DND-41 (cell line): Measurements from ENCODE around the gene CHPF.

Source experiments
- ATAC-seq: fragments of 200-7000 bp; cut with Tn5 transposase; 3 replicates; pipeline ENCODE4 v1.9.1; 2021; ENCODE audit warnings: low read depth; ENCODE audit not compliant: insufficient read depth
- DNase-seq: peaks from one replicate; pipeline ENCODE4 v3.0.0-alpha.2; 2020
- H2AFZ ChIP-seq: 2 replicates; pipeline ENCODE4 v1.6.0; 2012; ENCODE audit warnings: low read depth, low read length
- H3K27ac ChIP-seq: 2 replicates; pipeline ENCODE4 v1.5.1; 2012; ENCODE audit warnings: low read length, inconsistent platforms
- H3K27me3 ChIP-seq: fragments of 200-600 bp; sonication (generic); 2 replicates; pipeline ENCODE4 v1.6.0; 2012; ENCODE audit warnings: low read length, mild to moderate bottlenecking, inconsistent platforms; ENCODE audit not compliant: insufficient read depth, poor library complexity
- H3K36me3 ChIP-seq: 2 replicates; pipeline ENCODE4 v1.5.1; 2012; ENCODE audit warnings: low read length, inconsistent platforms; ENCODE audit not compliant: insufficient read depth
- H3K4me1 ChIP-seq: 2 replicates; pipeline ENCODE4 v1.5.1; 2012; ENCODE audit warnings: mild to moderate bottlenecking, low read length; ENCODE audit not compliant: insufficient read depth
- H3K4me2 ChIP-seq: 2 replicates; pipeline ENCODE4 v1.6.0; 2012; ENCODE audit warnings: mild to moderate bottlenecking, moderate library complexity, low read length, inconsistent platforms; ENCODE audit not compliant: insufficient read depth
- H3K4me3 ChIP-seq, 2 experiments: fragments of 200-600 bp in 1 of 2; shearing (Covaris generic) in 1 of 2; 2 replicates each; pipeline ENCODE4 v1.5.1; 2012 to 2016; ENCODE audit warnings: inconsistent platforms in 2 of 2, low read length in 2 of 2, mild to moderate bottlenecking in 2 of 2, low read depth in 1 of 2, moderate library complexity in 1 of 2
- H3K79me2 ChIP-seq: 2 replicates; pipeline ENCODE4 v1.6.0; 2012; ENCODE audit warnings: low read length, inconsistent platforms; ENCODE audit not compliant: insufficient read depth
- H3K9ac ChIP-seq: 2 replicates; pipeline ENCODE4 v1.6.0; 2012; ENCODE audit warnings: low read depth, mild to moderate bottlenecking, inconsistent platforms, low read length, moderate library complexity
- H3K9me3 ChIP-seq: 2 replicates; pipeline ENCODE4 v1.5.1; 2012; ENCODE audit warnings: low read length, moderate library complexity, mild to moderate bottlenecking, inconsistent platforms; ENCODE audit not compliant: insufficient read depth, severe bottlenecking
- H4K20me1 ChIP-seq: 2 replicates; pipeline ENCODE4 v1.6.0; 2012; ENCODE audit warnings: low read length; ENCODE audit not compliant: insufficient read depth
- EZH2 ChIP-seq: IDR thresholded peaks from 3 replicates; pipeline ENCODE4 v1.6.1; 2012; ENCODE audit warnings: borderline replicate concordance, low read depth, mild to moderate bottlenecking, moderate library complexity, low read length, inconsistent platforms; ENCODE audit not compliant: severe bottlenecking
- TF ChIP-seq, protein P1 (sequence below): IDR thresholded peaks from 2 replicates; pipeline ENCODE4 v1.5.1; 2012; ENCODE audit warnings: borderline replicate concordance, low read length, moderate library complexity, mild to moderate bottlenecking; ENCODE audit not compliant: poor library complexity, severe bottlenecking; ENCODE audit errors: extremely low read depth

The CHPF gene

DNA sequence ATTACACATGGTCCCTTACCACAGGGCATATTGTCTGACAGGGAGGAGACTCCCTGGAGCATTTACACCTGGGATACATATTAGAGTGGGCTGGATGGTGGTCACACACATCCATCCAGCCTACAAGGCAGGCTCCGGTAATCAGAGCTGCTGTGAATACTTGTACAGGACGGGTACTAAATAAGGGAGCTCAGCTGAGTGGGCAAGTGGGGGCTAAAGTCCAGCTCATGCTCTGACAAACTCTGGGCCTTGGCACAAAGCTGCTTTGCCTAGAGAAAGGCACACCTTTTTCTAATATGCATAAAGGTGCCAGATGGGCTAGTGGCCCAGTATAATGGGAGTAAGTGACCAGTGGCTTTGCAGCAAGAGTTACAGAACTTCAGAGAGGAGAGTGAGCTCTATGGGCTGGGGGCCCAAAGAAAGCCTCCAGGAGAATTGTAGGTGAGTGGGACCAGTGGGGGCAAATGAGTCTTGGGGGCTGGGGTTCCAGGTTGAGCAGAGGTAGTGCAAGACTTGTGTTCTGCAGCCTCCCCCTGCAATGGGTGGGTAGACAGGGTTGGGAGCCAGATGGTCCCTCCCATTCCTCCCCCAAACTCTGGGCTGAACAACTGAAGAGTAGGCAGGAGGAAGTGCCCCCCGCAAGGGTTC, 1.8 kb upstream of the CHPF start:
- no peak overlapping the region for H3K27ac ChIP-seq
- no peaks in the 10 kb centered on the region for H3K27me3 ChIP-seq
- TF ChIP-seq, protein P1, sequence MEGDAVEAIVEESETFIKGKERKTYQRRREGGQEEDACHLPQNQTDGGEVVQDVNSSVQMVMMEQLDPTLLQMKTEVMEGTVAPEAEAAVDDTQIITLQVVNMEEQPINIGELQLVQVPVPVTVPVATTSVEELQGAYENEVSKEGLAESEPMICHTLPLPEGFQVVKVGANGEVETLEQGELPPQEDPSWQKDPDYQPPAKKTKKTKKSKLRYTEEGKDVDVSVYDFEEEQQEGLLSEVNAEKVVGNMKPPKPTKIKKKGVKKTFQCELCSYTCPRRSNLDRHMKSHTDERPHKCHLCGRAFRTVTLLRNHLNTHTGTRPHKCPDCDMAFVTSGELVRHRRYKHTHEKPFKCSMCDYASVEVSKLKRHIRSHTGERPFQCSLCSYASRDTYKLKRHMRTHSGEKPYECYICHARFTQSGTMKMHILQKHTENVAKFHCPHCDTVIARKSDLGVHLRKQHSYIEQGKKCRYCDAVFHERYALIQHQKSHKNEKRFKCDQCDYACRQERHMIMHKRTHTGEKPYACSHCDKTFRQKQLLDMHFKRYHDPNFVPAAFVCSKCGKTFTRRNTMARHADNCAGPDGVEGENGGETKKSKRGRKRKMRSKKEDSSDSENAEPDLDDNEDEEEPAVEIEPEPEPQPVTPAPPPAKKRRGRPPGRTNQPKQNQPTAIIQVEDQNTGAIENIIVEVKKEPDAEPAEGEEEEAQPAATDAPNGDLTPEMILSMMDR, result no peak
- no peak for TF ChIP-seq EZH2
- peaks cover 12% of the 10 kb centered on the region for H3K36me3 ChIP-seq
- peaks cover 33% of the 10 kb centered on the region for H3K4me1 ChIP-seq
- H3K79me2 ChIP-seq, result no peaks in the 10 kb centered on the region
- DNase-seq (no peak), ATAC-seq (no peak)
- H3K9me3 ChIP-seq, result no peaks in the 10 kb centered on the region
- peak overlapping the region; percentile 88; the same call in 1 of the 2 replicates for H3K4me2 ChIP-seq
- H3K4me3 ChIP-seq, result no peak overlapping the region
- H4K20me1 ChIP-seq, result peaks cover 17% of the 10 kb centered on the region
- no peak overlapping the region for H2AFZ ChIP-seq
- H3K9ac ChIP-seq, result no peak overlapping the region

DNA sequence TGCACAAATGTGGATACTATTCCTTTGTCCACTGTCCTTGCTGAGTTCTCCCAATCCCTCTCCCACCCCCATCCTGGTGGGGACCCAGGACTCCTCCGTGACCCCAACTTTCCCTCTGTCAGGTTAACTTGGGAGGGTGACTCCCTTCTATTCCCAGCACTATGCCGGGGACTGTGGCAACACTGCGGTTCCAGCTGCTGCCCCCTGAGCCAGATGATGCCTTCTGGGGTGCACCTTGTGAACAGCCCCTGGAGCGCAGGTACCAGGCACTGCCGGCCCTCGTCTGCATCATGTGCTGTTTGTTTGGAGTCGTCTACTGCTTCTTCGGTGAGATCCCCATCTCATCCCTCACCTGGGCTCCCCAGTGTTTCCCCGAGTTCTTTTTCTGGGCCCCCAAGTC, 958 bp upstream of the CHPF start:
- peak overlapping the region; percentile 48 for H3K9ac ChIP-seq
- peak overlapping the region; percentile 88 for H3K4me2 ChIP-seq
- no peaks in the 10 kb centered on the region for H3K9me3 ChIP-seq
- no peak for TF ChIP-seq EZH2
- TF ChIP-seq, protein P1, result no peak
- peaks cover 23% of the 10 kb centered on the region for H4K20me1 ChIP-seq
- H3K4me1 ChIP-seq, result peaks cover 33% of the 10 kb centered on the region
- DNase-seq, result no peak
- no peaks in the 10 kb centered on the region for H3K79me2 ChIP-seq
- H3K27ac ChIP-seq, result no peak overlapping the region
- H2AFZ ChIP-seq, result no peak overlapping the region
- ATAC-seq, result no peak
- H3K27me3 ChIP-seq, result no peaks in the 10 kb centered on the region
- peaks cover 19% of the 10 kb centered on the region for H3K36me3 ChIP-seq
- peak overlapping the region; percentile 84; a peak in 3 of 4 replicates for H3K4me3 ChIP-seq

DNA sequence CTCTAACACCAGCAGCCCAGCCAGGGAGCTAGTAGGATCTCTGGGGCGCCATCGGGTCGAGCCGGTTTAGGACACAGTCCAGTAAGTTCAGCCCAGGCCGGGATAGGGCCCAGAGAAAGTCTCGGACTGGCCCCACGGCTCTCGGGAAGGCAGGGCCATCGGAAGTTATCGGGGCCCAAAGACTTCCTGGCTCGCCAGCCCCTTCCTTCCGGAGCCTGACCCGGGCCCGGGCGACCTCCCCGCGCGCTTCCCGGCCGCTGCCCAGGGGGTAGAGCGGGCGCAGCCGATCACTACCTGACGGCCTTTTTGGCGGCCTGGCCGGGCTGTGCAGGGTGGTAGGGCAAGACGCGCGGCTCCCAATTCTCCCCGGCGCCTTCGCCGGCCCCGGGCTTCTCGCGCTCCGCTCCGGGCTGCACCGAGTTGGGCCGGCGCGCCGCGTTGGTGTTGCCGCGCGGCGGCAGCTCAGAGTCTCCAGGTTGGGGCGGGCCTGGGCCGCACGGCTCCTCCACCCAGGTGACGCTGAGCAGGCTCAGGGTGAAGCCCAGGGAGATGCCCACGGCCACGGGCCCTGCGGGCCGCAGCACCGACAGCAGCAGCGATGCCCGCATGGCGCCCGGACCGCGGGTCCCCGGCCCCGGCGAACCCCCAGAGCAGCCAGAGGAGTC, 546 bp downstream of the CHPF start:
- Histone ChIP-seq H2AFZ (peak overlapping the region; percentile 84), H4K20me1 (peaks cover 27% of the 10 kb centered on the region), H3K36me3 (peaks cover 21% of the 10 kb centered on the region), H3K79me2 (no peaks in the 10 kb centered on the region), H3K9me3 (no peaks in the 10 kb centered on the region), H3K27me3 (no peaks in the 10 kb centered on the region), H3K27ac (no peak overlapping the region; the same call in none of the 2 replicates), H3K4me3 (peak overlapping the region; percentile 84), H3K4me1 (peaks cover 33% of the 10 kb centered on the region), H3K9ac (peak overlapping the region; percentile 71), H3K4me2 (peak overlapping the region; percentile 88)
- TF ChIP-seq EZH2, result no peak
- TF ChIP-seq, protein P1, result no peak
- DNase-seq, result no peak
- ATAC-seq, result peak; percentile 48
